H1 (cell line): Measurements from ENCODE around the gene SAP30. TPM values are rescaled to one million over a fixed set of nuclear protein-coding genes. Genes with fewer than 3 reads are reported as not detected.

ENCODE experiments used
- ATF2 ChIP-seq: IDR thresholded peaks from 2 replicates; pipeline ENCODE4 v1.6.1; 2012; ENCODE audit warnings: low read length, inconsistent platforms
- BACH1 ChIP-seq: IDR thresholded peaks from 2 replicates; pipeline ENCODE4 v1.6.1; 2012; ENCODE audit warnings: low read length, improper control_type of control experiment
- CBX5 ChIP-seq: fragments of 300-800, 300-1000 bp; sonication (generic); IDR thresholded peaks from 2 replicates; pipeline ENCODE4 v1.7.1; 2016; ENCODE audit warnings: antibody characterized with exemption, low read length, low read depth
- CTBP2 ChIP-seq: IDR thresholded peaks from 2 replicates; pipeline ENCODE4 v1.7.0; 2011; ENCODE audit warnings: borderline replicate concordance, mild to moderate bottlenecking, moderate library complexity, mixed read lengths, low read length; ENCODE audit not compliant: insufficient read depth, insufficient read length
- EP300 ChIP-seq, 2 experiments: IDR thresholded peaks; 1 replicate in 1 of 2; 2 replicates in 1 of 2; pipeline ENCODE4 v1.6.1; 2011 to 2012; ENCODE audit warnings: low read depth in 2 of 2, low read length in 2 of 2, mild to moderate bottlenecking in 2 of 2, borderline replicate concordance in 1 of 2, inconsistent platforms in 1 of 2, moderate library complexity in 1 of 2
- PHF8 ChIP-seq: fragments of 200-600 bp; sonication (generic); conservative IDR thresholded peaks from 2 replicates; pipeline ENCODE4 v1.7.1; 2012; ENCODE audit warnings: low read depth, mild to moderate bottlenecking, inconsistent platforms, low read length, moderate library complexity
- POLR2A ChIP-seq, 2 experiments: IDR thresholded peaks; 1 replicate in 1 of 2; 2 replicates in 1 of 2; pipeline ENCODE4 v1.6.1; 2011; ENCODE audit warnings: low read depth in 2 of 2, low read length in 2 of 2, mild to moderate bottlenecking in 2 of 2; ENCODE audit errors: control extremely low read depth in 1 of 2
- POLR2AphosphoS5 ChIP-seq: IDR thresholded peaks from 2 replicates; pipeline ENCODE4 v1.6.1; 2011; ENCODE audit warnings: low read depth, low read length
- SAP30 ChIP-seq: fragments of 300-600 bp; sonication (generic); IDR thresholded peaks from 2 replicates; pipeline ENCODE4 v1.7.1; 2012; ENCODE audit warnings: low read length, moderate library complexity, mild to moderate bottlenecking, inconsistent platforms; ENCODE audit not compliant: insufficient read depth, insufficient replicate concordance
- SUZ12 ChIP-seq: fragments of 200-600 bp; sonication (generic); IDR thresholded peaks from 2 replicates; pipeline ENCODE4 v1.6.1; 2012; ENCODE audit warnings: mild to moderate bottlenecking, inconsistent platforms, low read length, moderate library complexity, mixed read lengths
- TAF1 ChIP-seq: IDR thresholded peaks from 2 replicates; pipeline ENCODE4 v1.6.1; 2011; ENCODE audit warnings: mild to moderate bottlenecking, low read depth, low read length
- TEAD4 ChIP-seq: IDR thresholded peaks from 2 replicates; pipeline ENCODE4 v1.6.1; 2012; ENCODE audit warnings: low read depth, low read length, inconsistent platforms, mixed read lengths
- polyA plus RNA-seq, 7 experiments: library from polyadenylated mRNA; depleted of rRNA in 3 of 7; stranded (reverse) in 5 of 7; unstranded in 2 of 7; fragments of >200 nt in 5 of 7; fragments of 200-250 nt in 2 of 7; gene quantifications; 1 replicate in 5 of 7; 2 replicates in 1 of 7; 4 replicates in 1 of 7; pipeline versions ENCODE4 v1.2.1 to v1.2.3, GENCODE V29; 2011 to 2013; ENCODE audit warnings: missing spikeins in 2 of 7, mixed read lengths in 2 of 7
- total RNA-seq: library from RNA; stranded (reverse); fragmentation: NEBNext Ultra II Directional; extraction: Animal tissue kit (Norgen Biotek cat#: 25700); gene quantifications from 2 replicates; pipeline ENCODE4 v1.2.1, GENCODE V29; 2021

SAP30 gene
- total and polyA plus RNA-seq, 2 of the 8 experiments (the other 6 are each of a cell fraction or from before 2014, with no cell fraction given): 7.7 to 21.1 TPM

- TF ChIP-seq EP300 (IDR thresholded peaks at IDR 0.05; ENCODE audit: borderline replicate concordance in 1 of 2, low read depth in 2 of 2, low read length in 2 of 2) (peak in 1 of 2 experiments; percentile 52; a peak in 1 of 3 replicates), CTBP2 (no peak), SUZ12 (no peak), SAP30 (no peak), POLR2A (IDR thresholded peaks at IDR 0.05; ENCODE audit: control extremely low read depth in 1 of 2, low read depth in 2 of 2, low read length in 2 of 2) (peak; percentile 62 to 72), ATF2 (no peak), CBX5 (no peak), POLR2AphosphoS5 (peak; percentile 69), BACH1 (peak; percentile 72), TEAD4 (peak; percentile 89), TAF1 (peak; percentile 69), PHF8 (peak; percentile 79; the same call in 1 of the 2 replicates)
Measured at GRCh38 chr4:173334891-173335752, 35.6 kb upstream of the SAP30 start (continued).
